HG03571 (cell line): Measurements from ENCODE around the gene TPH2.

Experiments used
- ATAC-seq: cut with Tn5 transposase; IDR thresholded peaks from one replicate; pipeline ENCODE4 v1.9.1; 2021; ENCODE audit not compliant: unreplicated experiment

TPH2 gene

DNA sequence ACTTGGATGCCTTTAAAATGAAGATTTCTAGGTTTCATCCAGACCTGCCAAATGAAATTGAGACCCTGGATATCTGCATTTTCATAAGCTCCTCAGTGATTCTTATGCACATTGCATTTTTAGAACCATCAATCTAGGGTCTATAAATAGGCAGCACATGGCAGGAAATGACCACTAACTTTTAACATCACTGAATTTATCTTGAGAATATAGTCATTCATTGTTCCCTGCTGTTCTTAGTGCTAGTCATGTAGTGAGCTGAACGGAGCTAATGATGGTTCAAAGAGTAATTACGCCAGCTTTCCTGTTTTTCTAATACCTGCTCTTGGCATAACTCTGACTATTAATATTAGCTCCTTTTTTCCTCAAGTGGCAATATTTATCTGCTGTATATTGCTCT lies 91.6 kb downstream of the TPH2 start:
- no peak for ATAC-seq

GRCh38 chr12:72031066-72031465 lies 92.4 kb downstream of the TPH2 start:
- no peak for ATAC-seq

GRCh38 chr12:72033991-72034390 lies 95.3 kb downstream of the TPH2 start:
- ATAC-seq, result no peak

DNA sequence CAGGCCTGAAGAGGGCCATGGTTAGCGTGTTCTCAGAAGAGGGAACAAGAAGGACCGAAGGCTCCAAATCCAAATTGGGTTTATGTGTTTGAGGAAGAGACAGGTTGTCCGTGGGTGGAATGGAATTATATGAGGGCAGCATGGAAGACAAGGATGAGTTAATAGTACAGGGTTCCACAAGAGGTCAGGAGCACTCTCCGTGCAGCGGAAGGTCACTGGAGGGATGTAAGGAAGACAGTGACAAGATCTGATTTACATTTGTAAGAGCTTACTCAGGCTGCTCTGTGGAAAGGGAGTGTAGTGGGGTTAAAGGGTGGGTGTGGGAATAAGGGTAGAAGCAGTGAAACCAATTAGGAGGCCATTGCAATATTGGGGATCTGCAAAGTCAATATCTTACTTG lies 97.0 kb downstream of the TPH2 start:
- no peak for ATAC-seq

DNA sequence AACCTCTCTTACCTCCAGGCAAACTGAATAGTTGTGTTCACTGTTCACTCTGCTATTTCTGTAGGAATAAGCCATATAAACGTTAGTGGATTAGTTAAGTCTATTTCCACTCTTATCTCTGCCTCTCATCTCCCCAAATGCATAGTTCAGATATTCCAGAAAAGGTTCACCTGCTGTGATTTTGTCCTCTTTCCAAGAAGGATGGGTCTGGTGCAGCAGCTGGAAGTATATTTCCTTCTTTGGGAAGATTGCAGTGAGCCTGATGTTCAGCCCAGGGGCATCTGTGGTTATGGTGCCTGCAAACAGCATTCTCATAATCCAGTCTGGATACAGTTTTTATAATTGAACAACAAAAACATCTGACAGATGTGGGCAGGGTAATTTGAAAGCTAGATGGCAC lies 97.7 kb downstream of the TPH2 start:
- ATAC-seq, result no peak

DNA sequence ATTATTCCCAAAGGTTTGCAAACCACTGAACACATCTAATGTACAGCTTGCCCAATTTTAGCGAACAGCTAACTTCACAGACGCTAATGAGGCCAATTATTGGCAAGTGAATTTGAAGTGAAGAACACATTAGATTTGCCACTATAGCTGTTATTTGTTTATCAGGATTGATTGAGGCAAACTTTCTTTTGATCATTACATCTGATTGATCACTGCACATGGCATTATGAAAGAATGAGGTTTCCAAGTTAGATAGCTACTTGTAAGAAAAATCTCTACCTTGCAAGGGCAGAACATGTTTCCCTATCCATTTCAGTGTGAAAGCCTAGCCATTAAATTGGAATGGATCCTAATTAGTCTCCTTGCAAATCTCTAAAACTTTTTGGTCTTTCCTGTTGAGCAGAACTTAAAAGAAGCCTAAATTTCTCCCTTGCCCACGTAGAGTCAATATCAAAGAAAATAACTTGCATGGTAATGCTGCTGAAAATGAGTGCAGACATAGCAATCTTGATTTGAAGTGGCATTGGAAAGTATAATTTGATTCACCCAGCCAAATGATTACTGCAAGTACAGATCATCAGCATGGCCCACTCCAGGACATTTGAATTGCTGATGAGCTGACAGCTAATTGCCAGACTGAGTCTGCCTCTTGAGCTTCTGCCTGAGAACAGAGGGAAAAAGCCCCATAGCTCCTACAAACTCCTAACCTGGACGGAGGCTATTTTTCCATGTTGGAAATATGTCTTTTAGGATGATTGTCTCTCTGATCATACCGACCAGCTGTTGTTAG lies 98.6 kb downstream of the TPH2 start:
- ATAC-seq, result no peak

DNA sequence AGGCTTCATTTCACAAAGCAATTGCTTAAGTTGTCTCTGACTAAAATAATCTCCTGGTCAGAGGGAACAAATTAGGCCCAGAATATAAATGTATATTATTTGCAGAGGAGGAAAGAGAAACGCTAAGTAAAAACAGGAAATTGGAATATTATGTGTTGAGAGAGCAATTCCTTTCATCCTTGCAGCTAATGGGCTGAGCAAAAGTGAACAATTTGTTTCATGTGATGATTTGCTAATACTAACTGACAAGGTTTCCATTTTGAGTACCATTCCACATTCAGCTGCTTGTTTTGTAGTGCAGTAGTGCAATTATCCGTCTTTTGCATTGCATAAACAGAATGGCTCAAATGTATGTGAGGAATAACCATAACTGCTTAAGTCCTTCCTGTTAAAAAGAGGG lies 103.2 kb downstream of the TPH2 start:
- no peak for ATAC-seq

- no peak for ATAC-seq
Observed at GRCh38 chr12:72053604-72054003, 115.0 kb downstream of the TPH2 start.

GRCh38 chr12:72054511-72054910 lies 115.9 kb downstream of the TPH2 start:
- ATAC-seq, result no peak

DNA sequence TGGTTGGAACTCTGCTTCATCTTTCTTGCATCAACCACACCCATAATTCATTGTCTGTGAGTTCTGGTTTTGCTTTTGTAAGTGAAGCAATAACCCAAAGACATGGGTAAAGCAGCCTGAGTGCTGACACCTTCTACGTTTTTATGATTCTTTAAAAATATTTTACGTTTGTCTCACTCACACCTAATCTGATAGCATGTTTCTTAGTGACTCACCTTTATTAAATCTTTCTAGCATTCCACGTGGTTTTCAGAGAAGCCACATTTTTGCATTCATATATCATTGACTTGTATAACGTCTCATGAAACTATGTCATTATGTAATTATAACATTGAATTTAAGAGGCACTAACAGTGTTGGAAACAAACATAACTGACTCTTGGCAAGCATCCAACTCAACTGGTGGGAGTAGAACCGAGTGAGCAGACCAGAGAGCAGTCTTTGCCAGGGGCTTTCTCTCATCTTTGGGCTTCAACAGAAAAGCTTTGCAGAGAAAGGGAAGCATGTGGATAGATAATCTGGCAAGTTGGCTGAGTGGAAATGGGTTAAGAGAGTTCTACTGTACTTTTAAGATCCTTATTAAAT lies 118.8 kb downstream of the TPH2 start:
- no peak for ATAC-seq

DNA sequence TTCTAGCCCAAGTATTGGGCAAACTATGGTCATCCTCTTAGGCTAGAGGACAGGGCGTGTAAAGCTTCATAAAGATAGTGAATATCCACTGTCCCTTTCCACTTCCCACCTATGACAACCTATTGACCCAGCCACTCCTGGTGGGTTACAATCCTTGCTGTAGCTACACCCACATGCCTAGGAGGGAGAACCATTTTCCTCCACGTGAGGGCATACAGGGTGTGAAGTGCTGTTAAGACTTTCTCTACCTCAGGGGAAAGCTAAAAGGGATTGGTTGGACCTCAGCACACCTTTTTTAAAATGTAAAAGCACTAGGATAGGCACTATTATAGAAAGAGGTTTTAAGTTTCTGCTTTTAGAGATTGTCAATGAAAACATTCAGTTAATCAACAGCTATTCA lies 124.4 kb downstream of the TPH2 start:
- ATAC-seq, result no peak

DNA sequence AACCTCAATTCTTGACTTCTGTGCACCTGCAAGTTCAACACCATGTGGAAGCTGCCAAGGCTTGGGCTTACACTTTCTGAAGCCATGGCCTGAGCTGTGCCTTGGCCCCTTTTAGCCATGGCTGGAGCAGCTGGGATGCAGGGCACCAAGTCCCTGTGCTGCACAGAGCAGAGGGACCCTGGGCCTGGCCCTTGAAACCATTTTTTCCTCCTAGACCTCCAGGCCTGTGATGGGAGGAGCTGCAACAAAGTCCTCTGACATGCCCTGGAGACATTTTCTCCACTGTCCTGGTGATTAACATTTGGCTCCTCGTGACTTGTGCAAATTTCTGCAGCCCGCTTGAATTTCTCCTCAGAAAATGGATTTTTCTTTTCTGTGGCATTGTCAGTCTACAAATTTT lies 132.4 kb downstream of the TPH2 start:
- no peak for ATAC-seq

- no peak for ATAC-seq
Observed at GRCh38 chr12:72072592-72073212, 134.1 kb downstream of the TPH2 start.

- ATAC-seq, result no peak
Observed at GRCh38 chr12:72074065-72074464, 135.4 kb downstream of the TPH2 start.

GRCh38 chr12:72074956-72075355 lies 136.3 kb downstream of the TPH2 start:
- ATAC-seq, result no peak

DNA sequence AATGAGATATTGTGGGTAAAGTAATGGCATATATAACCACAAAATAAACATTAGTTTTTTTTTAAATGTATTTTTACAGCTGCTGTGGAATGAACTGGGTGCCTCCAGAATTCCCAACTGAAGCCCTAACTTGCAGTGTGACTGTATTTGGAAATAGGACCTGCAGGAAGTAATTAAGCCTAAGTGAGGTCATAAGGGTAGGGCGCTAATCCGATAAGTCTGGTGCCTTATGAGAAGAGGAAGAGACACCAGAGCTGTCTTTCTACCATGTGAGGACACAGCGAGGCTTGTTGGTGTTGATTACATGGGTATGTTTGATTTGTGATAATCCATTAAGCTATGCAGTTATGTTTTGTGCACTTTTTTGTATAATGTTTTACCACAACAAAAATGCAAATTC lies 136.8 kb downstream of the TPH2 start:
- ATAC-seq, result no peak

GRCh38 chr12:72075891-72076557 lies 137.4 kb downstream of the TPH2 start:
- ATAC-seq, result no peak

DNA sequence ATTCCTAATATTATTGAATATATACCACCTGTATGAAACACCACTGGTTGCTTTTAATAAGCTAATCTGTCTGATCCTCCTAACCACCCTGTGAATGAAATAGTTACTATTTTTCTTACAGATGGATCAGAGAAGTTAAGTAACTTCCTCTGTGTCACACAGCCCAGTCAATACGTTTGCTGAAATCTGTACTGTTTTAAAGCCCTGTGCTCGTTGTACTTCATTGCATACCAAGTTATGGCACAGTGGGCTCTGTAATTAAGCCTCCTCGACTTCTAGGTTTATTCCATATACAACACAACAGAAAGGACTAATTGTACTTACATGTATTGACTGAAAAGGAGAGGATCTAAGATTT lies 137.9 kb downstream of the TPH2 start:
- no peak for ATAC-seq

DNA sequence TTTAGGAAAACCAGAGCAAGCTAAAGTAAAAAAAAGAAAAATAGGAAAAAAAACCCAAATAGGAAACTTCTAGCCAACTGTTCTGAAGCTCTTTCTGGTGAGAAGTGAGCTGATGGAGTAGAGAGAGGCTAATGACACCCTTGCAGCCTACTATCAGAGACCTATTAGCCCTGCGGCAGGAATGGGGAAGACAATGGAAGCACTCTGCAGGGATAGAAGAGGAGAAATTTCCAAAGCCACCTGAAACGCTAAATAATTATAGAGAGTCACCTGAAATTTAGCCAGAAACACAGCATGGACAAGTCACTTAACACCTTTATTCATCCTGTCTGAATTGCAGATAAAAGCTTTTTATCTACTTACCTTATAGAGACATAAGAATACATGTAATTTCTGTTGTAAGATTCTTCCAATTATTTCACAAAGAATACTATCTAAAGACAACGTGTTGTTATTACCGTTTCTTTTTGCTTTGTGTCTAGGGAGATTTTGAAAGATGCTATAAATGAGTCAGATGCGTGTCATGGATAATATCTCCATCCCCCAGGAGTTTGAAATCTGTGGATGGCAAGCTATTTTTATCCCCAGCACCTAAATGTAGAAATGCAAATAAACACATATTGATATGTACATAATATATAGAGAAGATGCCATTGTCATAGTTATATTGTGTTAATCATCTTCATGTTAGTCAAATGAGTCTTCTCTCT lies 138.6 kb downstream of the TPH2 start:
- ATAC-seq, result no peak

GRCh38 chr12:72081777-72082176 lies 143.1 kb downstream of the TPH2 start:
- ATAC-seq, result no peak
